Panc1 (cell line): Measurements from ENCODE around the gene TXNDC11. TPM values are rescaled to one million over a fixed set of nuclear protein-coding genes. Genes with fewer than 3 reads are reported as not detected.

Experiments
- ATAC-seq: fragments of 200-7000 bp; cut with Tn5 transposase; 2 replicates; pipeline ENCODE4 v1.9.1; 2020; ENCODE audit warnings: mild to moderate bottlenecking, moderate library complexity
- BruUV-seq: library from RNA; stranded (reverse); fragments of 400-500 nt; replicated peaks from 2 replicates; lab custom pipeline; 2021; lab: Mats Ljungman, UMichigan
- CTCF ChIA-PET: fragments of 300-600 bp; sonication (Branson Sonifier 250); formaldehyde crosslinking; loops from one replicate; lab custom pipeline; 2022; ENCODE audit warnings: antibody characterized with exemption; lab: Charles Lee
- POLR2A ChIA-PET: fragments of 300-600 bp; sonication (Branson Sonifier 250); formaldehyde crosslinking; loops from one replicate; lab custom pipeline; 2022; ENCODE audit warnings: antibody characterized with exemption; lab: Charles Lee
- DNase-seq: peaks from one replicate; pipeline ENCODE4 v3.0.0-alpha.2; 2010; ENCODE audit warnings: low read depth, low spot score
- H3K27ac ChIP-seq: 2 replicates; pipeline ENCODE4 v1.5.1; 2011; ENCODE audit warnings: mild to moderate bottlenecking, low read length, inconsistent platforms
- H3K27me3 ChIP-seq: fragments of 200-500 bp; sonication (Bioruptor generic); 2 replicates; pipeline ENCODE4 v1.6.0; 2014; ENCODE audit warnings: low read length, inconsistent platforms; ENCODE audit not compliant: control insufficient read depth, insufficient read depth
- H3K36me3 ChIP-seq: fragments of 200-500 bp; sonication (Bioruptor generic); 2 replicates; pipeline ENCODE4 v1.5.1; 2014; ENCODE audit warnings: inconsistent platforms, mild to moderate bottlenecking, low read length, moderate library complexity; ENCODE audit not compliant: control insufficient read depth, insufficient read depth
- H3K4me1 ChIP-seq: 2 replicates; pipeline ENCODE4 v1.5.1; 2011; ENCODE audit warnings: inconsistent platforms, mild to moderate bottlenecking, low read length, moderate library complexity; ENCODE audit not compliant: control insufficient read depth, insufficient read depth
- H3K4me3 ChIP-seq, 2 experiments: 2 replicates each; pipeline ENCODE4 v1.5.1; 2011 to 2012; ENCODE audit warnings: low read depth in 2 of 2, low read length in 2 of 2, mild to moderate bottlenecking in 2 of 2, inconsistent platforms in 1 of 2, moderate library complexity in 1 of 2
- H3K9me3 ChIP-seq: fragments of 200-500 bp; sonication (Bioruptor generic); 2 replicates; pipeline ENCODE4 v1.5.1; 2014; ENCODE audit warnings: low read depth, mild to moderate bottlenecking, inconsistent platforms, low read length, moderate library complexity; ENCODE audit not compliant: control insufficient read depth, insufficient read depth
- CTCF ChIP-seq: fragments of 450-650 bp; IDR thresholded peaks from 2 replicates; pipeline ENCODE4 v1.5.1; 2017; ENCODE audit warnings: mild to moderate bottlenecking
- POLR2AphosphoS5 ChIP-seq: IDR thresholded peaks from 2 replicates; pipeline ENCODE4 v1.6.1; 2012; ENCODE audit warnings: mild to moderate bottlenecking, low read depth, low read length, moderate library complexity
- REST ChIP-seq, 2 experiments: IDR thresholded peaks; 2 replicates each; pipeline ENCODE4 v1.6.1; 2011 to 2012; ENCODE audit warnings: low read depth in 2 of 2, control low read depth in 1 of 2, low read length in 1 of 2, mild to moderate bottlenecking in 1 of 2, moderate library complexity in 1 of 2; ENCODE audit not compliant: insufficient read depth in 1 of 2
- SIN3A ChIP-seq: IDR thresholded peaks from 2 replicates; pipeline ENCODE4 v1.6.1; 2012; ENCODE audit warnings: low read depth, mild to moderate bottlenecking, low read length, moderate library complexity, borderline replicate concordance; ENCODE audit not compliant: insufficient read depth
- TCF7L2 ChIP-seq: IDR thresholded peaks from 2 replicates; pipeline ENCODE4 v1.6.1; 2011; ENCODE audit warnings: mild to moderate bottlenecking, low read depth, low read length, inconsistent platforms
- in situ Hi-C: cut with HindIII; loops from 2 replicates; pipeline ENCODE4 v1.10.0; 2016; ENCODE audit warnings: low sequenced_read_pairs, low pct_unique_long_range_greater_than_20kb
- intact Hi-C: fragments of 100-400 bp; cut with micrococcal nuclease; formaldehyde crosslinking; loops from one replicate; pipeline ENCODE4 v1.10.0; 2022; ENCODE audit not compliant: unreplicated experiment
- total RNA-seq: library from RNA; stranded (reverse); gene quantifications from one replicate; pipeline ENCODE4 v1.2.1, GENCODE V29; 2021; ENCODE audit not compliant: unreplicated experiment

The TXNDC11 gene
- total RNA-seq, 1 experiment from 2014 or later: 30.5 TPM

- BruUV-seq: no TSS peak
- CTCF ChIA-PET: no interaction called here
- POLR2A ChIA-PET: no interaction called here
- TF ChIP-seq POLR2AphosphoS5 (no peak), CTCF (no peak)
- intact Hi-C loops (no loop called here), in situ Hi-C loops (no loop called here)
- DNase-seq: no peak
- H3K27ac ChIP-seq: peak overlapping the region; percentile 88
- no peak for ATAC-seq
- H3K36me3 ChIP-seq: peaks cover 7% of the 10 kb centered on the region
- no peak overlapping the region; a peak in 2 of 4 replicates for H3K4me3 ChIP-seq
- no peaks in the 10 kb centered on the region for H3K9me3 ChIP-seq
- no peaks in the 10 kb centered on the region for H3K27me3 ChIP-seq
- peaks cover 43% of the 10 kb centered on the region for H3K4me1 ChIP-seq
These were observed 41.3 kb upstream of the TXNDC11 start for GRCh38 chr16:11784038-11784369.

- Histone ChIP-seq H3K27me3 (no peaks in the 10 kb centered on the region), H3K9me3 (no peaks in the 10 kb centered on the region), H3K4me3 (peak overlapping the region; percentile 17 to 46), H3K36me3 (peaks cover 9% of the 10 kb centered on the region), H3K4me1 (peaks cover 43% of the 10 kb centered on the region), H3K27ac (peak overlapping the region; percentile 88)
- CTCF ChIA-PET: no interaction called here
- BruUV-seq: no TSS peak
- in situ Hi-C loops (no loop called here), intact Hi-C loops (no loop called here)
- TF ChIP-seq TCF7L2 (0 out of 2 replicates have a peak, but pooled peaks have one; percentile 39), SIN3A (no peak)
- no peak for DNase-seq
- POLR2A ChIA-PET: interaction anchor here (0.7 kb wide), 1 partner anchor 23 kb away, joined by 3 read pairs; no protein-coding TSS in a partner anchor
- peak; percentile 71 for ATAC-seq
These were observed 40.8 kb upstream of the TXNDC11 start for GRCh38 chr16:11783319-11784037.

GRCh38 chr16:11781773-11782172 is 39.1 kb upstream of the TXNDC11 start:
- TF ChIP-seq CTCF (no peak), TCF7L2 (no peak), REST (IDR thresholded peaks at IDR 0.05; ENCODE audit: insufficient read depth in 1 of 2, low read depth in 2 of 2, low read length in 1 of 2) (no peak), POLR2AphosphoS5 (no peak), SIN3A (no peak)
- no TSS peak for BruUV-seq
- POLR2A ChIA-PET: interaction anchor here (0.7 kb wide), 1 partner anchor 717 kb away, joined by 3 read pairs; no protein-coding TSS in a partner anchor
- Histone ChIP-seq H3K27me3 (no peaks in the 10 kb centered on the region), H3K27ac (peak overlapping the region; percentile 88), H3K36me3 (peaks cover 11% of the 10 kb centered on the region), H3K4me1 (peaks cover 39% of the 10 kb centered on the region), H3K9me3 (no peaks in the 10 kb centered on the region), H3K4me3 (no peak overlapping the region)
- no peak for DNase-seq
- no peak for ATAC-seq
- in situ Hi-C loops (no loop called here), intact Hi-C loops (no loop called here)
- CTCF ChIA-PET: no interaction called here
